Fibroblast of skin of left biceps (primary cell): ENCODE data around the gene NXN.
"Not testable (repeated sequence)": the region's sequence is repeated elsewhere in the genome, so short reads cannot be mapped to it uniquely, and the experiment has no call there.

Experiments
- DNase-seq, 2 experiments: peaks; one replicate each; pipeline ENCODE4 v3.0.0-alpha.2; 2013; ENCODE audit warnings: low read depth in 2 of 2

The NXN gene

DNA sequence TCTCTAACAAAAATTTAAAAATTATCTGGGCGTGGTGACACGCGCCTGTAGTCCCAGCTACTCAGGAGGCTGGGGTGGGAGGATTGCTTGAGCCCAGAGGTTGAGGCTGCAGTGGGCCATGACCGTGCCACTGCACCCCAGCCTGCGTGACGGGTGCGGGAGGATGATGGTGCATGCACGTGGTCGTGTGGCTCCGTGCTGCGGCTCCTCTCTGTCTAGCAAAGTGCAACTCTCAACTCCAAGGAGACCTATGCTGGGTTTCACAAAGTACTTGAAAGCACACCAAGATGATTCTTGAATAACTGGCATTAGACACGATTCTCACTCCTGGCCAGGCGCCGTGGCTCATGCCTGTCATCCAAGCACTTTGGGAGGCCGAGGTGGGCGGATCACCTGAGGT, 25.8 kb downstream of the NXN start:
- DNase-seq, result no peak

DNA sequence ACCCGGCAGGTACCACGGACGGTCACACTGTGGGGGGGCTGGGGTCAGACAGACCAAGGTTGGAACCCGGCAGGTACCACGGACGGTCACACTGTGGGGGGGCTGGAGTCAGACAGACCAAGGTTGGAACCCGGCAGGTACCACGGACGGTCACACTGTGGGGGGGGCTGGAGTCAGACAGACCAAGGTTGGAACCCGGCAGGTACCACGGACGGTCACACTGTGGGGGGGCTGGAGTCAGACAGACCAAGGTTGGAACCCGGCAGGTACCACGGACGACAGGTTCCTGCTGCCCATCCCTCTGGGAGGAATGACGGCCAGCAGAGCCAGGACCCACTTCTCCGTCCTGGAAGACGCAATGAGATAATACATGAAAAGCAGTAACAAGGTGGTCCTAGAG, 27.0 kb downstream of the NXN start:
- not testable (repeated sequence) for DNase-seq

DNA sequence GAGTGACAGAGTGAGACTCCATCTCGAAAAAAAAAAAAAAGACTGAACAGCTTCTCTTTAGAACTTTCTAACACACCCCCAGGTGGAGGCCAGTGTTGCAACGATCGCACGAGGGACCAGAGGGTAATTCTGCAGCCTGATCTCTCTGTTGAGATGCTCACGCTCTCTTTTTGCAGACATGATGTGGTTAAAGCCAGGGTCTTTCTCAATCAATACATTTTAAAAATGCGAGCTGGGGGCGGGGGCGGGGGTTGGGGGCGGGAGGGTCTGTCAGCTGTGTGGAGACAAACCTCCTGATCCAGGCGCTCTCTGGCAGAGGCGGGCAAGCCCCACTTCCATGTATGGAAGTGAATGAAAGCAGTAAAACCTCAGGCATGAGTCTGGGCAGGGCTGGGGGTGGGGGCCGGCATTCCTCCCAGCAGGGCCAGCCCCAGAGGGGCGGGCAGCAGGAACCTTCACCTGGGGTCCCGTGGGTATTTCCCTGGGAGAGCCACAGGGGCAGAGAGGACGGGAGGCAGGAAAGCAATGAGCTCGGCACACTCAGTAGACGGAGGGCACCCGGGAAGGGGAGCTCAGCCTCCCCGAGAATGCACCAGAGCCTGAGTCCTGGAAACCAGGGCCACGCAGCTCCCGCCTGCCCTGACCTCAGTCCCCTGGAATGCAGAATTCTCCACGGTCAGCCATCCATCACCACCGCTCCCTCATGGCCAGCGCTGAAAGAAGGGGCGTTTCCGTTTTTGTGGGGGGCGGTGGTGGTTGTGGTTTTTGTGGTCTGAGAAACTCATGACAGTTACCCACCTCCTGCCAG, 28.0 kb downstream of the NXN start:
- peak; percentile 84 to 85 for DNase-seq

DNA sequence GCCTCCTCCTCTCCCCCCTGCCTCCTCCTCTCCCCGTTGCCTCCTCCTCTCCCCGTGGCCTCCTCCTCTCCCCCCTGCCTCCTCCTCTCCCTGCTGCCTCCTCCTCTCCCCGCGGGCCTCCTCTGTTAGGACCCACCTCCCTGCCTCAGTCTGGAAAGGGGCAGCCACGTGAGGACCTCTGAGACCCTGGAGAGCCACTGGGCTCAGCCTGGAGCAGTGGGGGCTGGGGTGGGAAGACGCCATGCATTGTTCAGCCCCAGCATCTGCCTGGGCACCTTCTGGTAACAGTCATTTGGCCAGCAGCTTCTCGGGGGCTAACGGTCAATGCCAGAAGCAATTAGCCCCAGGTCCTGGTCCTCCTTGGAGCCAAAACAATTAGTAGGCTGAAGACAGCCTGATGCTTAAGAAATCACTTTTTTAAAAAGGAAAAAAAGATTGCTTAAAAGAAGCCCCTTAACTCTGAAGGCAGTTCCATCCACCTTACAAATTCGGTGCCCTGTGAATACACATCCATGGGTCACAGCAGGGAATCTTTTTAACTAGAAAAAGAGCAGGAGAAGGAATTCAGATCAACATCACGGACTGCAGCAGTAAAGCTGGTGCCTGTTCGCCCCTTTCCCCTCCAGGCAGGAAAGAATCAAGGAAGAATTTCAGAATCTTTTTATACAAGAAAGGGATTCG, 29.8 kb downstream of the NXN start:
- no peak for DNase-seq

DNA sequence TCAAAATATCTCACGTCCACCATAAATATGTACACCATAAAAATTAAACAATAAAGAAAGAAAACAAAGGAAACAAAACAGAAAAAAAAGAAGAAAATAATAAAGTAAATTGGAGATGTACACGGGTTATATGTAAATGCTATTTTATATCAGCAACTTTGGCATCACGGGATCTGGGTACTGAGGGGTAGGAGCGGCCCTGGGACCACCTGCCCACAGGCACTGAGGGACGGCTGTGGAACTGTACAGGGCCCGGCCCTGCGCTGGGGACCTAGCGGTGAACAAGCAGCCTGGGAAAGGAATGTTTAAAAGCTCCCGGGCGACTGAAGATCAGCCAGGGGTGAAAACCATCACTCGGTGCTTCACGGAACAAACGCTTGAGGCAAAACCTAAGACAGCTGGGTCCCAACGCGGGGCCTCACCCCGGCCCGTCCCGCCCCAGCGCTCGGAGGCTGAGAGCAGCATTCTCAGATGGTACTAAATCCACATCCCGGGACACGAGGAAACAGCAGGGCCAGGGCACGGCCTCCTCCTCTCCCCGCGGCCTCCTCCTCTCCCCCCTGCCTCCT, 31.2 kb downstream of the NXN start:
- DNase-seq, result no peak

GRCh38 chr17:946510-947236, 32.9 kb downstream of the NXN start:
- no peak for DNase-seq

DNA sequence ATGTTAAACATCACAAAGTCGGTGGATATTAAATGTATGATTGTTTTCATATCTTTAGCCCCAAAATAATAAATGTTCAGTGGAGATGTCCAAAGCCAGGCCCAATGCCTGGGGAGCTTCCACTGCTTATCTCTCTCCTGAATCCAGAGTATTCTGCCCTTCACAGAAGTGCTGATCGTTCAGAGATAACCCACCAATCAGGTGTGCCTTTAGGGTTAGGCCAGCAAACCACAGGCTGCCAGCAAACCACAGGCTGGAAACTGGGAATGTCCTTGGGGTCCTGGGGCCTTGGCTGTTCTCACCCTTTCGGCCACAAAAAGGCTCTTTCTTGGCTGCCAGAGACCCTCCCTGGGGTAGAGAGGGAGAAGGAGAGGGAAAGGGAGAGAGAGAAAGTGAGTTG, 33.9 kb downstream of the NXN start:
- DNase-seq, result no peak

DNA sequence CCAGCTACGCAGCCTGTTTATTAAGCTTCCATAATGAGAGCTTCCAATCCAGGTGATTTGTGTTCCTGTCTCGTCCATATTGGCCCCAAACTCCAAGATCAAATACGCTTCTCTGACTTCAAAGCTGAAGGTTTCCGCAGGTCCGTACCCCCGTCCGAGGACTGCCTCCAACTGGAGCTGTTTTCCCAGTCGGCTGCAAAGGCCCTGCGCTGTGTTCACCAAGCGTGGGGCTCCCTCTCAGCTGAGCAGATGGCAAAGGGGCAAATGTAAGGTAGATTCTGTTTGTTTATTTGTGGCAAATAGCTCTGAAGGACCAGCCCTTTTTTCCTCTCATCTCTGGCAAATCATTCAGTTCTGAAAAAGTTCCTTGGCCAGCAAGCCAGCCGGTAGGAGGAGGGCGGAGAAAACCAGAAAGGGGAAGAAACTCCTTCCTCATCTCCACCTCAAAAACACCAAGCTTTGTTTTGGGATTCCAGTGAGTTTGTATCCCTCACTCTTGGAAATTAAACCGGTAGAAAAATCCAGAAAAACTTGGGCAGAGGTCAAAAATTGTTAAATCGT, 35.2 kb downstream of the NXN start:
- DNase-seq, result no peak

- no peak for DNase-seq
These were observed 44.1 kb downstream of the NXN start for GRCh38 chr17:935485-935884.

DNA sequence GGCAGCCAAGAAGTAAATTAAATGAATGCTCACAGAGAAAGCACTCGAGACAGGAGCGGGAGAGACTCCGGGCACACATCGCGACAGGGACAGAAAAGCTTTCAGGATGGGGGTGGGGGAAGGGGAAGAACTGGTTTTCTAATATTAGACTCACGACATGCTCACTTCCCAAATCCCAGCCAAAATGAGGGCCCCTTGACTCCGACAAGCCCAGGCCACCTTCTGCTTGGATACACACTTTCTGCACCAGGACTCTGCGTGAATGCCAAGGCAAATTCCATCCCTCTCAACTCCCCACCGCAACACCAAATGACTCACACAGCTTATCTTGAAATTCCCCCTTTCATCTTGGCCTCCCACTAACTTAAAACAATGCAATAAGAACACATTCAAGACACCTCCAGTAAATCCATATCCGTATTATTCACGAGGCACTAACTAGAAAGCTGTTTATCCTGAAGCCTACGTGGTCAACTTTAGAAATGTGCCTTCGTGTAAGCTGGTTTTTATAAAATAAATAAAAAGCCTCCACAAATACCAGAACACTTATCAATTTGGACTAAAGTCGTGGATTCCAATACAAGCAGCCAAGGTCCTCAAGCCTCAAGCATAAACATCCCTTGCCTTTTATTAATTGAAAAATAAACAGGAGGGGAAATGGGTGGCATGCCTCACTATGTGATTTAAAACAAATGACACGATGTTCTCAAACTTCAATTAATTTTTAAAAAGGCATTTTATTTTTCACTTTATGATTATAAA, 46.1 kb downstream of the NXN start:
- peak; percentile 80 for DNase-seq

- no peak for DNase-seq
These were observed 49.3 kb downstream of the NXN start for GRCh38 chr17:930258-930657.

DNA sequence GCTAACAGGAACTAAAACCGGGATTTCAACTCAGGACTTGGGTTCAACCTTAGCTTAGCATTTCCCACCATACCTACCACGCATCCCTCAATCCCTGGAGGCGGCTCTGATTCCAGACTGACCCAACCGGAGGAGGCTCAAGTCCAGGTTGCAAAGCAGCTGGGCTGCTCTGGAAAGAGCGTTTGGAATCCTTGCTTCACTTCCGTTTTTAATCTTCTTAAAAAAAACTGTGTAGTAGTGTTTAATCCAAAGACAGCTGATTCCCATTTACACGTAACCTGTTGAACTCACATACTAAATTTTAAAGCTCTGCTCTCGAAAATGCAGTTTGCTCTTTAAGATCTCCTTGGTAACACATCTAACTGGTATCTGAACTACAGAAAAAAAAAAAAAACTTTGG, 50.0 kb downstream of the NXN start:
- no peak for DNase-seq

- peak; percentile 92 to 93 for DNase-seq
These were observed 51.7 kb downstream of the NXN start for GRCh38 chr17:927611-928461.

GRCh38 chr17:925817-926216, 53.8 kb downstream of the NXN start:
- DNase-seq, result no peak

- DNase-seq, result no peak
These were observed 54.7 kb downstream of the NXN start for GRCh38 chr17:924711-925475.

DNA sequence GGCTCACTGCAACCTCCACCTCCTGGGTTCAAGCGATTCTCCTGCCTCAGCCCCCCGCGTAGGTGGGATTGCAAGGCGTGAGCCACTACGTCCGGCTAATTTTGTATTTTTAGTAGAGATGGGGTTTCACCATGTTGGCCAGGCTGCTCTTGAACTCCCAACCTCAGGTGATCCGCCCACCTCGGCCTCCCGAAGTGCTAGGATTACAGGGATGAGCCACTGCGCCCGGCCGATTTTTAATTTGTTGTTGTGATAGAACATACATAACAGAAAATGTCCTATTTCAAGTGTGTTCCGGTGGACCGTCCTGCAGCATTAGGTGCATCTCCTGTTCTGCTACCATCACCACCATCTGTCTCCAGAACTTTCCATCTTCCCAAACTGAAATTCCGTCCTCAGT, 55.3 kb downstream of the NXN start:
- not testable (repeated sequence) for DNase-seq

GRCh38 chr17:923633-924032, 55.9 kb downstream of the NXN start:
- no peak for DNase-seq

GRCh38 chr17:921161-921560, 58.4 kb downstream of the NXN start:
- DNase-seq, result no peak

DNA sequence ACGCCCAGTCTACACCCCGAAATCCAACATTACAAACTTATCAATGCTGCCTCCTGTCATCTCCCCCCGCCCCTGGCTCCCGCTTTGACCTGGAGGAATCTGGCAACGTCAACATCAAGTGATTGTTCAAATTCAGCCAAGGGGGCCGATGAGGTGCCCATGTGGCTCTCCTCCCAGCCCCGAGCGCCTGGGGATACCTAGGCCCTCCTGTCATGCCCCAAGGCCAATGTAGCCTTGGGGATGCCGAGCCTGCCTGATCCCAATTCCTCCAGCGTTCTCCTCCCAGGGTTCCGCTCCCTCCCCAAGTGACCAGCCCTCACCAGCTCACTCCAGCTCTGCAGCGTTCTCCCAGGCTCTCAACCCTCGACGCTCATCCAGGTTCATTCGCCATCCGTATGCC, 59.4 kb downstream of the NXN start:
- DNase-seq, result no peak
